Hematopoietic multipotent progenitor cell (in vitro differentiated cells): ENCODE measurements around the gene SMAD3. TPM values are rescaled to one million over a fixed set of nuclear protein-coding genes. Genes with fewer than 3 reads are reported as not detected.

ENCODE experiments used
- DNase-seq, 3 donors: peaks; one replicate each; pipeline ENCODE4 v3.0.0-alpha.2; 2011 to 2015; ENCODE audit warnings: low read depth in 2 of 3, low spot score in 2 of 3
- total RNA-seq: library from RNA; depleted of rRNA; stranded (reverse); fragments of >200 nt; gene quantifications from one replicate; pipeline ENCODE4 v1.2.3, GENCODE V29; 2012

SMAD3 gene
- total RNA-seq, 1 donor: 54.7 TPM

- no peak for DNase-seq
Measured at GRCh38 chr15:67079361-67079760, 14.0 kb downstream of the SMAD3 start.

GRCh38 chr15:67080118-67080899 lies 14.9 kb downstream of the SMAD3 start:
- no peak for DNase-seq

GRCh38 chr15:67080900-67081431 lies 15.6 kb downstream of the SMAD3 start:
- peak in 2 of 3 donors; percentile 95 to 98 for DNase-seq

- no peak for DNase-seq
Measured at GRCh38 chr15:67082007-67082536, 16.7 kb downstream of the SMAD3 start.

GRCh38 chr15:67083135-67083762 lies 17.8 kb downstream of the SMAD3 start:
- DNase-seq: peak in 1 of 3 donors; percentile 42

GRCh38 chr15:67084561-67084960 lies 19.2 kb downstream of the SMAD3 start:
- DNase-seq: no peak

GRCh38 chr15:67085237-67085817 lies 19.9 kb downstream of the SMAD3 start:
- no peak for DNase-seq

- DNase-seq: peak in 1 of 3 donors; percentile 48
Measured at GRCh38 chr15:67085818-67086636, 20.6 kb downstream of the SMAD3 start.

- no peak for DNase-seq
Measured at GRCh38 chr15:67086637-67086914, 21.2 kb downstream of the SMAD3 start.

- no peak for DNase-seq
Measured at GRCh38 chr15:67087507-67088172, 22.2 kb downstream of the SMAD3 start.

- DNase-seq: no peak
Measured at GRCh38 chr15:67089217-67090193, 24.1 kb downstream of the SMAD3 start.

- peak in 1 of 3 donors; percentile 73 for DNase-seq
Measured at GRCh38 chr15:67090297-67091070, 25.1 kb downstream of the SMAD3 start.

GRCh38 chr15:67091071-67091979 lies 25.9 kb downstream of the SMAD3 start:
- peak in 2 of 3 donors; percentile 94 to 97 for DNase-seq

GRCh38 chr15:67091980-67092677 lies 26.7 kb downstream of the SMAD3 start:
- no peak for DNase-seq

GRCh38 chr15:67092752-67093503 lies 27.5 kb downstream of the SMAD3 start:
- no peak for DNase-seq

- DNase-seq: peak in 2 of 3 donors; percentile 83 to 89
Measured at GRCh38 chr15:67093504-67093862, 28.1 kb downstream of the SMAD3 start.
